Regular cardiac myocyte (primary cell): ENCODE results near the gene TMEM243. TPM values are rescaled to one million over a fixed set of nuclear protein-coding genes. Genes with fewer than 3 reads are reported as not detected.

Experiments used
- total RNA-seq: library from RNA; depleted of rRNA; stranded (reverse); fragments of >200 nt; gene quantifications from 2 replicates; pipeline ENCODE4 v1.2.3, GENCODE V29; 2014

The TMEM243 gene
- total RNA-seq, result 37.2 and 43.1 TPM in 2 replicates

GRCh38 chr7:87219545-87220025 lies at the start of gene TMEM243:
TSS of gene TMEM243 (minus strand) at chr7:87219732. CDS start at chr7:87219503, 229 bp downstream.

GRCh38 chr7:87152112-87152896 lies 67.2 kb downstream of the TMEM243 start, which contains the start of gene DMTF1:
TSS of gene DMTF1 (plus strand) at chr7:87152453. CDS start at chr7:87164942, 12,489 bp downstream.

Other genes with a start within 250 kb of the TMEM243 start
- gene ELAPOR2, start 160.1 kb downstream of the TMEM243 start, total RNA-seq, result 7.1 and 28.2 TPM in 2 replicates
- 51.0 and 61.7 TPM in 2 replicates for gene DMTF1, start 67.3 kb downstream of the TMEM243 start, total RNA-seq
- 10.5 and 23.7 TPM in 2 replicates for gene CROT, start 125.9 kb upstream of the TMEM243 start, total RNA-seq